ENCODE measurements around the gene TMOD1. TPM values are rescaled to one million over a fixed set of nuclear protein-coding genes. Genes with fewer than 3 reads are reported as not detected.

Gene TMOD1
- total and polyA plus RNA-seq, 2 of the 8 experiments (the other 6 are each of a cell fraction or from before 2014, with no cell fraction given) = 0.17 to 0.88 TPM

GRCh38 chr9:97556036-97556720 lies 54.7 kb downstream of the TMOD1 start:
- Histone ChIP-seq H3K4ac (replicated peaks; ENCODE audit: insufficient read length, low read depth, low read length) (no peak overlapping the region), H3K36me3 (ENCODE audit: control insufficient read depth in 2 of 4, insufficient read depth in 4 of 4, low read length in 3 of 4) (no peaks in the 10 kb centered on the region), H3K9ac (replicated peaks in 1 of 4; ENCODE audit: extremely low read depth in 1 of 4, low read depth in 3 of 4, low read length in 3 of 4) (no peak overlapping the region), H4K5ac (ENCODE audit: insufficient read length, low read depth, low read length) (no peak overlapping the region), H2BK20ac (ENCODE audit: low read length) (no peak overlapping the region), H3K18ac (ENCODE audit: extremely low read depth, low read length) (no peak overlapping the region), H3K27me3 (replicated peaks in 1 of 4; ENCODE audit: control insufficient read depth in 3 of 4, extremely low read depth in 1 of 4, insufficient read depth in 3 of 4, low read length in 3 of 4) (no peaks in the 10 kb centered on the region; a peak in 1 of 7 replicates), H3K9me3 (ENCODE audit: insufficient read depth in 2 of 2, low read depth in 1 of 2, low read length in 1 of 2) (no peaks in the 10 kb centered on the region), H2BK15ac (ENCODE audit: low read length) (no peak overlapping the region), H4K20me1 (replicated peaks in 1 of 2; ENCODE audit: control insufficient read depth in 1 of 2, insufficient read depth in 2 of 2, low read length in 2 of 2) (no peaks in the 10 kb centered on the region), H3K23ac (ENCODE audit: insufficient read length) (no peak overlapping the region), H3K27ac (ENCODE audit: low read depth, low read length) (no peak overlapping the region), H4K8ac (ENCODE audit: extremely low read depth, insufficient read depth, low read length) (no peak overlapping the region), H2BK12ac (ENCODE audit: low read depth, low read length) (0 out of 2 replicates have a peak overlapping the region, but pooled peaks have one; percentile 33), H3K4me3 (ENCODE audit: extremely low read depth in 1 of 4, insufficient read depth in 2 of 4, low read depth in 3 of 4, low read length in 4 of 4) (no peak overlapping the region), H2BK5ac (ENCODE audit: low read depth, low read length) (no peak overlapping the region), H3K79me2 (ENCODE audit: control insufficient read depth in 1 of 2, insufficient read depth in 2 of 2, low read length in 2 of 2) (no peaks in the 10 kb centered on the region), H2BK120ac (replicated peaks; ENCODE audit: low read depth, low read length) (no peak overlapping the region), H4K91ac (replicated peaks; ENCODE audit: insufficient read length, low read length) (no peak overlapping the region), H3K4me1 (replicated peaks in 1 of 4; ENCODE audit: control insufficient read depth in 3 of 4, insufficient read depth in 4 of 4, low read length in 3 of 4) (peaks cover 0 to 2% (median under 1%) of the 10 kb centered on the region in 4 experiments; a peak in 2 of 7 replicates), H3K4me2 (ENCODE audit: insufficient read depth in 1 of 2, low read depth in 2 of 2, low read length in 2 of 2) (no peak overlapping the region), H3K56ac (replicated peaks; ENCODE audit: insufficient read length, low read depth, low read length) (no peak overlapping the region), H3K79me1 (ENCODE audit: low read depth, low read length) (no peaks in the 10 kb centered on the region), H3K23me2 (ENCODE audit: low read depth, low read length) (no peaks in the 10 kb centered on the region), H2AFZ (ENCODE audit: low read length) (no peak overlapping the region), H3K14ac (ENCODE audit: insufficient read length) (no peak overlapping the region), H2AK5ac (ENCODE audit: low read depth, low read length) (no peak overlapping the region)
- ChIA-PET CTCF (ENCODE audit: partially characterized antibody) (interaction anchor here (0.6 to 1.6 kb wide), 3 partner anchors 11 to 60 kb away, joined by 3 to 5 read pairs (median 3); no protein-coding TSS in a partner anchor), POLR2A (ENCODE audit: partially characterized antibody) (no interaction called here)
- no peak for FAIRE-seq
- TF ChIP-seq SUZ12 (IDR thresholded peaks at IDR 0.05; ENCODE audit: low read length) (no peak), KDM5A (IDR thresholded peaks at IDR 0.05; ENCODE audit: low read length) (no peak), POU5F1 (IDR thresholded peaks at IDR 0.05; ENCODE audit: low read depth, low read length) (no peak), MAX (IDR thresholded peaks at IDR 0.05) (no peak), ZNF274 (IDR thresholded peaks at IDR 0.05; ENCODE audit: borderline replicate concordance, extremely low read depth, low read length) (no peak), CREB1 (IDR thresholded peaks at IDR 0.05) (no peak), TBP (IDR thresholded peaks at IDR 0.05; ENCODE audit: low read depth, low read length) (no peak), SP4 (IDR thresholded peaks at IDR 0.05; ENCODE audit: low read length) (no peak), CTBP2 (IDR thresholded peaks at IDR 0.05; ENCODE audit: borderline replicate concordance, insufficient read depth, insufficient read length, low read length) (no peak), POLR2AphosphoS5 (IDR thresholded peaks at IDR 0.05; ENCODE audit: low read depth, low read length) (no peak)
- no peak for DNase-seq (ENCODE audit: low read depth in 1 of 2, low spot score in 2 of 2)
- WGBS, 2 experiments (ENCODE audit: extremely low coverage in 1 of 2, insufficient coverage in 1 of 2, insufficient read length in 1 of 2, insufficient replicate concordance in 2 of 2, low coverage in 1 of 2, low lambda C conversion rate in 2 of 2, missing lambda C conversion rate in 1 of 2) = 87% methylated on average over 10 of the region's 10 CpGs; no CpG with 5 or more reads in 1 of the 2 experiments

Data from H1 (cell line).